ENCODE data around the gene SLC5A2.
"Not testable (repeated sequence)": the region's sequence is repeated elsewhere in the genome, so short reads cannot be mapped to it uniquely, and the experiment has no call there.

The SLC5A2 gene

DNA sequence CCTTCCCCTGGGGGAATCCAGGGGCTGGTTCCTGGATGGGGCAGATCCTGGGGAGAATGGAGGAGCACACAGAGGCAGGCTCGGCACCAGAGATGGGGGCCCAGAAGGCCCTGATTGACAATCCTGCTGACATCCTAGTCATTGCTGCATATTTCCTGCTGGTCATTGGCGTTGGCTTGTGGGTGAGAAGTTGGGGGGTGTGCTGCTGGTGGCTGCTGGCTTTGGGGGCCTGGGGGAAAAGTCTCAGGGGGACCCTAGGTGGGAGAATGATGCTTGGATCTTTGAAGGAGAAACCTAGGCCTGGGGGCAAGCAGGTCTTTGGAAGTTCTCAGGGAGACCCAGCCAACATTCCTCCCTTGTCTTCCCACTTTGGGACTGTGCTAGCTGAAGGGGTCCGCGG is at the start of gene SLC5A2:
Gene SLC5A2 (plus strand): TSS at position 43 of the 400 bp plus-strand sequence. CDS start 14 bp downstream, at position 57.
- DNase-seq (ENCODE audit: low read depth) = no peak
- TF ChIP-seq, protein P1, sequence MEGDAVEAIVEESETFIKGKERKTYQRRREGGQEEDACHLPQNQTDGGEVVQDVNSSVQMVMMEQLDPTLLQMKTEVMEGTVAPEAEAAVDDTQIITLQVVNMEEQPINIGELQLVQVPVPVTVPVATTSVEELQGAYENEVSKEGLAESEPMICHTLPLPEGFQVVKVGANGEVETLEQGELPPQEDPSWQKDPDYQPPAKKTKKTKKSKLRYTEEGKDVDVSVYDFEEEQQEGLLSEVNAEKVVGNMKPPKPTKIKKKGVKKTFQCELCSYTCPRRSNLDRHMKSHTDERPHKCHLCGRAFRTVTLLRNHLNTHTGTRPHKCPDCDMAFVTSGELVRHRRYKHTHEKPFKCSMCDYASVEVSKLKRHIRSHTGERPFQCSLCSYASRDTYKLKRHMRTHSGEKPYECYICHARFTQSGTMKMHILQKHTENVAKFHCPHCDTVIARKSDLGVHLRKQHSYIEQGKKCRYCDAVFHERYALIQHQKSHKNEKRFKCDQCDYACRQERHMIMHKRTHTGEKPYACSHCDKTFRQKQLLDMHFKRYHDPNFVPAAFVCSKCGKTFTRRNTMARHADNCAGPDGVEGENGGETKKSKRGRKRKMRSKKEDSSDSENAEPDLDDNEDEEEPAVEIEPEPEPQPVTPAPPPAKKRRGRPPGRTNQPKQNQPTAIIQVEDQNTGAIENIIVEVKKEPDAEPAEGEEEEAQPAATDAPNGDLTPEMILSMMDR (IDR thresholded peaks at IDR 0.05; ENCODE audit: control insufficient read depth, extremely low read depth, insufficient read depth) = no peak
- H3K4me3 ChIP-seq (ENCODE audit: low read depth, low read length) = no peak within 1 kb of the TSS

DNA sequence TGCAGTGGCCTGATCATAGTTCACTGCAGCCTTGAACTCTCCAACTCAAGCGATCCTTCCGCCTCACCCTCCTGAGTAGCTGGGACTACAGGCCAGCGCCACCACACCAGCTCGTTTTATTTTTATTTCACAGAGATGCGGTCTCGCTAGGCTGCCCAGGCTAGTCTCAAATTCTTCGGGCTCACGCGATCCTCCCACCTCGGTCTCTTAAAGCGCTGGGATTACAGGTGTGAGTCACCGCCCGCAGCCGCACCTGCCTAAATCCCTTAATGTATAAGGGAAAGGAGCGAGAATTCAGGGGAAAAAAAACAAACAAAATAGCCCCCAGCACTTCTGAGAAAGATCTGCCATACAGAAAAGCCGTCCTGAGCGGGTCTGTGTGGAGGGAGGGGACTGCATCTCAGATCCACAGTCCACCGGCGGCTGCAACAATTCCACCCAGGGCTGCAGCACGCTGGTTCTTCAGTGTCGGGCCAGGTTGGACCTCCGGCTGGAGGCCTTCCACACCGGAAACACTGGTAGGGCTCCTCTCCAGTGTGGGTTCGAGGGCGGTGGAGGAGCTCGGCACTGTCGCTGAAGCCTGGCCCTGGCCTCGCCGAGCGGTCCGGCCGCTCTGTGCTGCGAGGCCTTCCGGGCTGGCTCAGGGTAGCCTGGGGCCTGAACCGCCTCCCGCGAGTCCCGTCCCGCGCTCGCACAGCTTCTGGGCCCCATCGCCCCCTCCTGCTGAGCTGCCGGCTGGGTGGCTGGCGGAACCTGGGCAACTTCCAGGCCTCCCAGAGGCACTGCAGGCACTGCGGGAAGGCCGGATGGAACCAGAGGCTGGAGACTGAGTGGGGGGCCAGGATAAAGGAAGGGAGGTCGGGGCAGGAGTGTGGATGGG is 47.3 kb upstream of the SLC5A2 start:
- TF ChIP-seq, protein P1 (IDR thresholded peaks at IDR 0.05; ENCODE audit: control insufficient read depth, extremely low read depth, insufficient read depth) = no peak
- no peak overlapping the region for H3K4me3 ChIP-seq (ENCODE audit: low read depth, low read length)
- DNase-seq (ENCODE audit: low read depth) = no peak

DNA sequence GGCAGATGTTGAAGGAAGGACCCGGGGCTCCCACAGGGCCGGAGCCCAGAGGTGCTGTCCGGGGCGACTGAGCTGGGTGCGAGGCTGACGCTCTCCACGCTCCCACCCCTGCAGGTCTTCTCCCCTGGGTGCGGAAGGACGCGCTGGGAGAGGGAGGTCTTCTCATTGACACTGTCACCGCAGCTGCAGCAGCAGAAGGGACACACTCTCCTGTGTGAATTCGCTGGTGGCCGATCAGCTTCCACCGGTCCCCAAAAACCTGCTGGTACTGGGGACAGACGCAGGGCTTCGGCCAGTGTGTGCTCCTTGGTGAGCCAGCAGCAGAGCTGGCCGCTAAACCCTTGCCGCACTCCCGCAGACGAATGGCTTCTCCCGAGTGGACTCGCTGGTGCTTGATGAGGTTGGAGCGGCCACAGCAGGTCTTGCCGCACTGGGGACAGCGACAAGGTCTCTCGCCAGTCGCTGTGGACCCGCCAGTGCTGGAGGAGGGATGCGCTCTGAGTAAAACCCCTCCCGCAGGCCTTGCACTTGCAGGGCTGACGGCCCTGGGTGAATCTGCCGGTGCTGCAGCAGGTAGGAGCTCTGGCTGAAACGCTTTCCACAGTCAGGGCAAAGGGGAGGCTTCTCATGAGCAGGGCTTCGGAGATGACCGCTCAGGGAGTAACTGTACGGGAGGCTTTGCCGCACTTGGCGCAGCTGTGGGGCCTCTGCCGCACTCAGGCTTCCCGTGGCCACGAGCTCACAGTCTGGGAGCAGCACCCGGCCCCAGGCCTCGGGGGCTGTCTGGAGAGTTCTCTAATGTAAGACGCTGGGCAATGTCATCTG is 46.5 kb upstream of the SLC5A2 start:
- no peak overlapping the region for H3K4me3 ChIP-seq (ENCODE audit: low read depth, low read length)
- TF ChIP-seq, protein P1 (IDR thresholded peaks at IDR 0.05; ENCODE audit: control insufficient read depth, extremely low read depth, insufficient read depth) = no peak
- no peak for DNase-seq (ENCODE audit: low read depth)

DNA sequence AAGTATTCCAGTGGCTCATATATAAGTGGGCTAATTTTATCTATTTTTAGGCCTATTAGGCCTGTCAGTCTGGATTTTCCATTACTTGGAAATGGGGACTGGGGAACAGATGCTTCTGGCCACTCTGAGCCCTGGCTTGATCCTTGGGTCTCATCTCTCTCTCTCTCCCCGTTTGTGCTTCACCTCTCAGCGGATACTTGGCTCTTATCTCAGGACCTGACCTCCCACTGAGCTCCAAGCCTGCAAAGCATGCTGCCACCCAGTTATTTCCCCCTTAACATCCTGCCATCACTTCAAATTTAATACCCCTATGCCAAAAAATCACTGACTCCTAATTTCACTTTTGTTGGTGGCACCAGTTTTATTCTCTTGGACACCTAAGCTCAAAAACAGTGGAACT is 44.5 kb upstream of the SLC5A2 start:
- DNase-seq (ENCODE audit: low read depth) = no peak
- H3K4me3 ChIP-seq (ENCODE audit: low read depth, low read length) = no peak overlapping the region
- TF ChIP-seq, protein P1 (IDR thresholded peaks at IDR 0.05; ENCODE audit: control insufficient read depth, extremely low read depth, insufficient read depth) = no peak

DNA sequence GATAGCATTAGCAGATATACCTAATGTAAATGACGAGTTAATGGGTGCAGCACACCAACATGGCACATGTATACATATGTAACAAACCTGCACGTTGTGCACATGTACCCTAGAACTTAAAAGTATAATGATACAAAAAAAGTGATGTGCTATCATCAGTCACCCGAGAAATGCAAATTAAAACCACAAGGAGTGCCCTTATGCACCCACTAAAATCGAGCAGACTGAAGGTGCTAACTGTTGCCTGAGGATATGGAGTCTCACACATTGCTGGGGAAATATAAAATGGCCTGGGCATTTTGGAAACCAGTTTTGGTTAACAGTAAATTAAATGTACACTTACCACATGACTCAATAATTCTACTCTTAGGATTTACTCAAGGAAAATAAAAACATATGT is 43.9 kb upstream of the SLC5A2 start:
- H3K4me3 ChIP-seq (ENCODE audit: low read depth, low read length) = not testable (repeated sequence)

DNA sequence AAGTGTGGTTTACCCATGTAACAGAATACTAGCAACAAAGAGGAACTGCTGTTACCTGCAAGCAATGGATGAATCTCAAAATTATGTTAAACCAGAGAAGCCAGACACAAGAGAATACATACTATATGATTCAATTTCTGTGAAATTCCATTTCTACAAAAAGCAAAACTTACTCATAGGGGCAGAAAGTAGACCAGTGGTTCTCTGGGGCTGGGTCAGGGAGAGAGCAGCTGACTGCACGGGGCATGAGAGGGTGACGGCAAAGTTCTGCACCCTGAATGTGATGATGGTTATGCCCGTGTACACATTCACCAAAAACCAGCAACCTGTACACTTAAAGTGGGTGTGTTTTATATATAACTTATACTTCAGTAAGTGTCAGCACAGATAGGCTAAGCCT is 43.4 kb upstream of the SLC5A2 start:
- TF ChIP-seq, protein P1 (IDR thresholded peaks at IDR 0.05; ENCODE audit: control insufficient read depth, extremely low read depth, insufficient read depth) = no peak
- no peak for DNase-seq (ENCODE audit: low read depth)
- H3K4me3 ChIP-seq (ENCODE audit: low read depth, low read length) = no peak overlapping the region

More for the DNA sequence above, 43.9 kb upstream of the SLC5A2 start:
- DNase-seq (ENCODE audit: low read depth) = not testable (repeated sequence)

DNA sequence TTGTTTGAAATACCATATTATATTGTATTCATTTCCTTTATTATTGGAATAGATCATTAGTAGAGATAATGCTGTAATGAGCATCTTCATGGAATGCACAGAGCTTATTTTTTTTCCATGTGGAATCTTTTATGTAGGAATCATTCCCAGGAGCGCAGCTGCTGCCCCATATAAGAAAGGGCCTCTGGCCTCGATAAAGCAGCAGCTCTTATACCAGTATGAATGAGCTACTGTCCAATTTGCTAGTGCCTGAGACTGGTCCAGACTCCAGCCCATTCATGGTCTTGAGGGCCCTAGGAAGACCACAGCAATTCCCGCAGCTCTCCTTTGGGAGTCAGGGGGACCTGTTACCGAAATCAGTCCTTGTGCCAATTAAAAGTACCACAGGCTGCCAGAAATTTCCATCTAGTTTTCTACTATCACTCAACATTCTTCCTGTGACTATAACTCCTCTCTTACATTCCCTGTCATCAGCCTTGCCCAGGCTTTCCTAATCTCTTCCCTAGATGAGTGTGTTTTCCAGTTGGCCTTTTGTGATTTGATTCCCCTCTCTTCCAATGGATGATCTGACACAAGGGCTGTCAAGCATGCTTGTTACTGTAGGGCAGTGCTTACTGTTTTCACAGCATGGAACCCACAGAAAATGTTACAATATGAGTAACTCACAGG is 42.3 kb upstream of the SLC5A2 start:
- H3K4me3 ChIP-seq (ENCODE audit: low read depth, low read length) = no peak overlapping the region
- DNase-seq (ENCODE audit: low read depth) = no peak
- TF ChIP-seq, protein P1 (IDR thresholded peaks at IDR 0.05; ENCODE audit: control insufficient read depth, extremely low read depth, insufficient read depth) = no peak

All from LNCaP clone FGC (cell line).